Bronchial smooth muscle cell (primary cell): Measurements from ENCODE around the gene MGMT. TPM values are rescaled to one million over a fixed set of nuclear protein-coding genes. Genes with fewer than 3 reads are reported as not detected.

Experiments
- total RNA-seq: library from RNA; depleted of rRNA; stranded (reverse); fragments of >200 nt; gene quantifications from 2 replicates; pipeline ENCODE4 v1.2.1, GENCODE V29; 2014

Gene MGMT
- total RNA-seq = 32.6 and 39.7 TPM in 2 replicates

GRCh38 chr10:129466703-129467358 lies at the start of gene MGMT:
MGMT (plus strand) TSS chr10:129467241.

